AG08395 (cell line): ENCODE measurements around the gene SCRN2.

ENCODE experiments used
- DNase-seq: peaks from one replicate; pipeline ENCODE4 v3.0.0; 2012; ENCODE audit warnings: mixed read lengths, low spot score

The SCRN2 gene

GRCh38 chr17:47846716-47847340 lies 5.8 kb upstream of the SCRN2 start:
- no peak for DNase-seq

- no peak for DNase-seq
Observed at GRCh38 chr17:47845716-47846075, 4.6 kb upstream of the SCRN2 start.

- peak; percentile 50 for DNase-seq
Observed at GRCh38 chr17:47844814-47845715, 4.0 kb upstream of the SCRN2 start.

- DNase-seq, result no peak
Observed at GRCh38 chr17:47844227-47844626, 3.2 kb upstream of the SCRN2 start.

GRCh38 chr17:47843391-47843730 lies 2.3 kb upstream of the SCRN2 start:
- no peak for DNase-seq

- no peak for DNase-seq
Observed at GRCh38 chr17:47841488-47842291, 617 bp upstream of the SCRN2 start.

GRCh38 chr17:47840001-47840741 lies 902 bp downstream of the SCRN2 start:
- no peak for DNase-seq

- DNase-seq, result no peak
Observed at GRCh38 chr17:47839071-47839470, 2.0 kb downstream of the SCRN2 start.

- no peak for DNase-seq
Observed at GRCh38 chr17:47838636-47839035, 2.4 kb downstream of the SCRN2 start.

GRCh38 chr17:47837401-47838039 lies 3.6 kb downstream of the SCRN2 start:
- DNase-seq, result no peak

GRCh38 chr17:47836601-47837000 lies 4.5 kb downstream of the SCRN2 start:
- DNase-seq, result no peak

GRCh38 chr17:47834756-47835155 lies 6.3 kb downstream of the SCRN2 start:
- no peak for DNase-seq

GRCh38 chr17:47831934-47832327 lies 9.1 kb downstream of the SCRN2 start:
- no peak for DNase-seq

- peak; percentile 100 for DNase-seq
Observed at GRCh38 chr17:47831003-47831933, 9.8 kb downstream of the SCRN2 start, which contains the start of the genes LRRC46 and MRPL10. LRRC46 (plus strand) TSS chr17:47831670; CDS start chr17:47831990, 320 bp downstream. MRPL10 (minus strand) TSS chr17:47831541; CDS start chr17:47831511, 30 bp downstream.

GRCh38 chr17:47830396-47831002 lies 10.6 kb downstream of the SCRN2 start:
- DNase-seq, result no peak

GRCh38 chr17:47829870-47830269 lies 11.2 kb downstream of the SCRN2 start:
- no peak for DNase-seq

GRCh38 chr17:47823519-47823918 lies 17.6 kb downstream of the SCRN2 start:
- no peak for DNase-seq

GRCh38 chr17:47822785-47823184 lies 18.3 kb downstream of the SCRN2 start:
- DNase-seq, result no peak

GRCh38 chr17:47821424-47822391 lies 19.4 kb downstream of the SCRN2 start, which contains the start of gene OSBPL7:
OSBPL7 (minus strand) TSS chr17:47821794; CDS start chr17:47820278, 1,516 bp downstream.
- DNase-seq, result peak; percentile 87
